ENCODE data around the gene TECTA.
"Not testable (repeated sequence)": the region's sequence is repeated elsewhere in the genome, so short reads cannot be mapped to it uniquely, and the experiment has no call there.

TECTA gene

GRCh38 chr11:121235057-121235456 is 134.0 kb downstream of the TECTA start:
- DNase-seq: no peak

GRCh38 chr11:121236115-121237001 is 135.3 kb downstream of the TECTA start:
- no peak for DNase-seq

- not testable (repeated sequence) for DNase-seq
These were observed 136.2 kb downstream of the TECTA start for GRCh38 chr11:121237247-121237646.

- DNase-seq: no peak
These were observed 136.9 kb downstream of the TECTA start for GRCh38 chr11:121237686-121238658.

GRCh38 chr11:121238956-121239355 is 137.9 kb downstream of the TECTA start:
- DNase-seq: no peak

GRCh38 chr11:121240001-121240400 is 139.0 kb downstream of the TECTA start:
- not testable (repeated sequence) for DNase-seq

GRCh38 chr11:121240650-121241303 is 139.7 kb downstream of the TECTA start:
- no peak for DNase-seq
